Skeletal muscle tissue (tissue), 4 donors: ENCODE results near the gene BLCAP. TPM values are rescaled to one million over a fixed set of nuclear protein-coding genes. Genes with fewer than 3 reads are reported as not detected.
"Not testable (repeated sequence)": the region's sequence is repeated elsewhere in the genome, so short reads cannot be mapped to it uniquely, and the experiment has no call there.

ENCODE experiments used
- H3K27ac ChIP-seq: one replicate; pipeline ENCODE4 v1.7.0; 2013; ENCODE audit warnings: mild to moderate bottlenecking, low read depth, low read length, inconsistent platforms
- H3K27me3 ChIP-seq, 3 donors: one replicate each; pipeline ENCODE4 v1.7.0; 2013; ENCODE audit warnings: low read length in 3 of 3; ENCODE audit not compliant: control insufficient read depth in 3 of 3, insufficient read depth in 3 of 3
- H3K36me3 ChIP-seq, 3 donors: one replicate each; pipeline ENCODE4 v1.7.0; 2013; ENCODE audit warnings: low read length in 3 of 3; ENCODE audit not compliant: control insufficient read depth in 3 of 3, insufficient read depth in 3 of 3
- H3K4me1 ChIP-seq, 3 donors: one replicate each; pipeline ENCODE4 v1.7.0; 2013; ENCODE audit warnings: low read length in 3 of 3, mild to moderate bottlenecking in 3 of 3; ENCODE audit not compliant: control insufficient read depth in 3 of 3, insufficient read depth in 3 of 3
- H3K4me3 ChIP-seq, 3 donors: one replicate each; pipeline ENCODE4 v1.7.0; 2013; ENCODE audit warnings: low read length in 3 of 3
- H3K9ac ChIP-seq, 3 donors: one replicate each; pipeline ENCODE4 v1.7.0; 2013; ENCODE audit warnings: low read length in 3 of 3, mild to moderate bottlenecking in 3 of 3, moderate library complexity in 2 of 3, low read depth in 1 of 3
- H3K9me3 ChIP-seq, 3 donors: one replicate each; pipeline ENCODE4 v1.7.0; 2013; ENCODE audit warnings: low read length in 3 of 3; ENCODE audit not compliant: control insufficient read depth in 3 of 3
- total RNA-seq: library from RNA; depleted of rRNA; stranded (reverse); fragments of >200 nt; gene quantifications from one replicate; pipeline ENCODE4 v1.2.3, GENCODE V29; 2014
- donor health status: Osteomylitis.

Gene BLCAP
- total RNA-seq, 1 donor from 2014 or later = 241 TPM

DNA sequence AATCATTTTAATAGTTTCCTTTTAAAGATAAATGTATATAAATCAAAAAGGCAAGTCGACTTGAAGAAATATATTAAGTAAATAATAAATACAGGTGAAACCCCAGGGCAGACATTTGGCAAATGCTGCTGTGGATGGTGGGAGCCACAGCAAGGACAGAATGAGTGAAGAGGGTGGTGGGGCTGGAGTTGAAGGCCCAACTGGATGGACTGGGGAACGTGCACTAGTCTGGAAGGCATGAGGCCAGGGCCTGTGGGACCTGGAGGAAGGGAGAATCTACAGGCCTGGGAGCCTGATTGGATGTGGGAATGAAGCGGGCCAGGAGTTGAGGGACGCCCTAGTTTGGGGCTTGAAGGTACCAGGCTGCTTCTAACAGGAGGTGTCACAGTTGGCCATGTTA lies 30.6 kb upstream of the BLCAP start:
- H3K36me3 ChIP-seq = no peaks in the 10 kb centered on the region
- H3K27me3 ChIP-seq = peaks cover 0 to 10% (median 2%) of the 10 kb centered on the region in 3 donors
- no peaks in the 10 kb centered on the region for H3K9me3 ChIP-seq
- H3K4me3 ChIP-seq = no peak overlapping the region
- H3K9ac ChIP-seq = no peak overlapping the region
- H3K4me1 ChIP-seq = no peaks in the 10 kb centered on the region
- no peak overlapping the region for H3K27ac ChIP-seq

DNA sequence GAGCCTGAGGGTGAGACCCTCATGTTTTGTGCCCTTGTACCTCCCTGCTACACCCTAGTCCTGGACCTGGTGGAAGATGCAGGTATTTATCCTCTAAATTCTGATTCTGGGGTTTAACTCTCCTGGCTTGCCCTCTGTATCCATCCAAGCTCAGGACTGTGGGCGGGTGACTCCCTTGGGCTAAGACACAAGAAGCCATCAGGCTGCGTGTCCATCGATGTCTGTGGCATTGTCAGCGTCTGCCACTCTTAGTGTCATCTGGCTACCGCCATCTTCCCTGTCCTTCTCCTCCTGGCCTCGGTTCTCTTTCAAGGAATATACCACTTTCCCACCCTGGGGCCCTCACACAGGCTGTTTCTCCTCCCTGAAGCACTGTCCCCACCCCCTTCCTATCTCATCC lies 28.9 kb upstream of the BLCAP start:
- Histone ChIP-seq H3K9me3 (no peaks in the 10 kb centered on the region), H3K4me3 (no peak overlapping the region), H3K27me3 (peaks cover 0 to 6% (median 2%) of the 10 kb centered on the region in 3 donors), H3K4me1 (no peaks in the 10 kb centered on the region), H3K9ac (no peak overlapping the region), H3K36me3 (no peaks in the 10 kb centered on the region), H3K27ac (no peak overlapping the region)

DNA sequence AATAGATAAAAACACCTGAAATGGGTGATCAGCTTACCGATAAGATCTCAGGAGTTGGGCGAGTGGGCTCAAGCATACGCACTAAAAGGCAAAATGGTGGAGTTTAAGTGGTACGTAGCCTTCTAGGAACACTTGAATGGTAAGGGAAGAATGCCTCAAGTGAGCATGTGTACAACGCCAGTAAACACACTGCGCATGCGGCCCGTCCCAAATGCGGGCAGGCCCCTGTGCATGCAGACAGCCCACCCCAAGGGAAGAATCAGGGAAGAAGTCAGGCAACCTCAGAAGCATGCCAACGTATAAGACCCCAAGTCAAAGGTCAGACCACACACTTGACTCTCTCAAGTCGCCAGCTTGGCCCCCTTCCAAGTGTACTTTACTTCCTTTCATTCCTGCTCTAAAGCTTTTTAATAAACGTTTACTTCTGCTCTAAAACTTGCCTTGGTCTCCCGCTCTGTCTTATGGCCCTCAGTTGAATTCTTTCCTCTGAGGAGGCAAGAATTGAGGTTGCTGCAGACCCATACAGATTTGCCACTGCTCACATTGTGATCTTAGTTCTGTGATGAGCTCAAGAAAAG lies 27.1 kb upstream of the BLCAP start:
- not testable (repeated sequence) for H3K27ac ChIP-seq, H3K27me3 ChIP-seq, H3K9me3 ChIP-seq, H3K4me3 ChIP-seq, H3K9ac ChIP-seq, H3K4me1 ChIP-seq, H3K36me3 ChIP-seq

GRCh38 chr20:37552415-37552814 lies 24.7 kb upstream of the BLCAP start:
- Histone ChIP-seq H3K27me3 (peaks cover 0 to 4% (median 0%) of the 10 kb centered on the region in 3 donors), H3K27ac (no peak overlapping the region), H3K36me3 (no peaks in the 10 kb centered on the region), H3K4me1 (no peaks in the 10 kb centered on the region), H3K4me3 (no peak overlapping the region), H3K9ac (no peak overlapping the region), H3K9me3 (no peaks in the 10 kb centered on the region)

DNA sequence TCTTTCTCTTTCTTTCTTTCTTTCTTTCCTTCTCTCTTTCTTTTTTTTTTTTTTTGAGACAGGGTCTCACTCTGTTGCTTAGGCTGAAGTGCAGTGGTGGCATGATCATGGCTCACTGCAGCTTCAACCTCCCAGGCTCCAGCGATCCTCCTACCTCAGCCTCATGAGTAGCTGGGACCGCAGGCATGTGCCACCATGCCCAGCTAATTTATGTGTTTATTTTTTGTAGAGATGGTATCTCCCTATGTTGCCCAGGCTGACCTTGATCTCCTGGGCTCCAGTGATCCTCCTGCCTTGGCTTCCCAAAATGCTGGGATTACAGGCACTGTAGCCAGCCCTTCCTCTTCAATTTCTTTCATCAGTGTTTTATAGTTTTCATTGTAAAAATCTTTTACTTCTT lies 24.0 kb upstream of the BLCAP start:
- H3K4me1 ChIP-seq, H3K9ac ChIP-seq, H3K9me3 ChIP-seq, H3K4me3 ChIP-seq, H3K36me3 ChIP-seq, H3K27me3 ChIP-seq, H3K27ac ChIP-seq: not testable (repeated sequence)

GRCh38 chr20:37550101-37550920 lies 22.6 kb upstream of the BLCAP start:
- H3K9ac ChIP-seq, H3K36me3 ChIP-seq, H3K9me3 ChIP-seq, H3K4me3 ChIP-seq, H3K4me1 ChIP-seq, H3K27ac ChIP-seq, H3K27me3 ChIP-seq: not testable (repeated sequence)

- Histone ChIP-seq H3K36me3 (no peaks in the 10 kb centered on the region), H3K4me1 (no peaks in the 10 kb centered on the region), H3K27ac (no peak overlapping the region), H3K9me3 (no peaks in the 10 kb centered on the region), H3K27me3 (peaks cover 0 to 2% (median 0%) of the 10 kb centered on the region in 3 donors), H3K9ac (no peak overlapping the region), H3K4me3 (no peak overlapping the region)
These were observed 20.2 kb upstream of the BLCAP start for GRCh38 chr20:37547912-37548311.

GRCh38 chr20:37545516-37545915 lies 17.8 kb upstream of the BLCAP start:
- no peaks in the 10 kb centered on the region for H3K36me3 ChIP-seq

GRCh38 chr20:37544386-37544785 lies 16.7 kb upstream of the BLCAP start:
- Histone ChIP-seq H3K4me3 (no peak overlapping the region), H3K9ac (no peak overlapping the region), H3K4me1 (no peaks in the 10 kb centered on the region), H3K36me3 (no peaks in the 10 kb centered on the region), H3K27me3 (peaks cover 0 to 2% (median 0%) of the 10 kb centered on the region in 3 donors), H3K27ac (no peak overlapping the region), H3K9me3 (no peaks in the 10 kb centered on the region)

More at GRCh38 chr20:37545516-37545915, 17.8 kb upstream of the BLCAP start:
- no peaks in the 10 kb centered on the region for H3K4me1 ChIP-seq
- no peak overlapping the region for H3K4me3 ChIP-seq
- no peaks in the 10 kb centered on the region for H3K9me3 ChIP-seq
- H3K27me3 ChIP-seq = peaks cover 0 to 2% (median 0%) of the 10 kb centered on the region in 3 donors
- no peak overlapping the region for H3K27ac ChIP-seq
- H3K9ac ChIP-seq = no peak overlapping the region

- no peak overlapping the region for H3K27ac ChIP-seq
- no peaks in the 10 kb centered on the region for H3K36me3 ChIP-seq
- no peaks in the 10 kb centered on the region for H3K4me1 ChIP-seq
- peaks cover 0 to 2% (median 0%) of the 10 kb centered on the region in 3 donors for H3K27me3 ChIP-seq
- no peak overlapping the region for H3K9ac ChIP-seq
- H3K4me3 ChIP-seq = no peak overlapping the region
- H3K9me3 ChIP-seq = no peaks in the 10 kb centered on the region
These were observed 16.2 kb upstream of the BLCAP start for GRCh38 chr20:37543828-37544227.
